HEK293 (cell line): ENCODE results near the gene PEX11G.

Source experiments
- CTCF ChIA-PET: fragments of 350-600 bp; formaldehyde crosslinking; extraction: SDS; loops from one replicate; lab custom pipeline; 2021; ENCODE audit warnings: antibody characterized with exemption; lab: Yijun Ruan, JAX
- POLR2A ChIA-PET: fragments of 300-600 bp; formaldehyde crosslinking; extraction: SDS; loops from one replicate; lab custom pipeline; 2020; ENCODE audit warnings: antibody characterized with exemption, inconsistent platforms; lab: Yijun Ruan, JAX
- H3K27ac ChIP-seq: fragments of 200-500 bp; sonication (Bioruptor generic); 2 replicates; pipeline ENCODE4 v1.5.1; 2014; ENCODE audit warnings: low read depth, low read length, control low read depth, inconsistent platforms; ENCODE audit errors: extremely low read depth
- H3K36me3 ChIP-seq, 2 experiments: fragments of 200-500 bp in 1 of 2; sonication (Bioruptor generic) in 1 of 2; 1 replicate in 1 of 2; 2 replicates in 1 of 2; pipeline ENCODE4 v1.5.1; 2014 to 2017; ENCODE audit warnings: inconsistent platforms in 2 of 2, low read length in 2 of 2; ENCODE audit not compliant: control insufficient read depth in 2 of 2, insufficient read depth in 1 of 2
- H3K4me1 ChIP-seq: fragments of 200-500 bp; sonication (Bioruptor generic); 2 replicates; pipeline ENCODE4 v1.5.1; 2014; ENCODE audit warnings: mild to moderate bottlenecking, low read length, inconsistent platforms; ENCODE audit not compliant: control insufficient read depth, insufficient read depth
- H3K4me3 ChIP-seq: 2 replicates; pipeline ENCODE4 v1.5.1; 2011; ENCODE audit warnings: low read depth, mild to moderate bottlenecking, control low read depth, low read length, moderate library complexity
- H3K9me3 ChIP-seq: fragments of 200-500 bp; sonication (Bioruptor generic); 2 replicates; pipeline ENCODE4 v1.5.1; 2014; ENCODE audit warnings: low read depth, low read length, inconsistent platforms; ENCODE audit not compliant: control insufficient read depth, insufficient read depth
- KLF17 ChIP-seq: fragments of 450-650 bp; formaldehyde crosslinking; IDR thresholded peaks from 2 replicates; pipeline ENCODE4 v1.5.1; 2016; ENCODE audit warnings: missing biosample characterization, missing genetic modification characterization
- KLF9 ChIP-seq: fragments of 450-650 bp; formaldehyde crosslinking; IDR thresholded peaks from 2 replicates; pipeline ENCODE4 v1.5.1; 2016; ENCODE audit warnings: missing biosample characterization, missing genetic modification characterization, low read depth
- MYNN ChIP-seq: fragments of 450-650 bp; formaldehyde crosslinking; IDR thresholded peaks from 2 replicates; pipeline ENCODE4 v1.5.1; 2016; ENCODE audit warnings: missing biosample characterization, missing genetic modification characterization, borderline replicate concordance
- YY1 ChIP-seq: fragments of 450-650 bp; formaldehyde crosslinking; IDR thresholded peaks from 2 replicates; pipeline ENCODE4 v1.5.1; 2018; ENCODE audit warnings: missing biosample characterization, missing genetic modification characterization
- ZBTB6 ChIP-seq: fragments of 450-650 bp; formaldehyde crosslinking; IDR thresholded peaks from 2 replicates; pipeline ENCODE4 v1.5.1; 2017; ENCODE audit warnings: missing biosample characterization, missing genetic modification characterization
- ZEB2 ChIP-seq: fragments of 450-650 bp; formaldehyde crosslinking; IDR thresholded peaks from 2 replicates; pipeline ENCODE4 v1.5.1; 2016; ENCODE audit warnings: missing biosample characterization, missing genetic modification characterization
- ZIC2 ChIP-seq: fragments of 450-650 bp; formaldehyde crosslinking; IDR thresholded peaks from 2 replicates; pipeline ENCODE4 v1.5.1; 2016; ENCODE audit warnings: missing biosample characterization, missing genetic modification characterization
- ZNF155 ChIP-seq: fragments of 450-650 bp; formaldehyde crosslinking; IDR thresholded peaks from 2 replicates; pipeline ENCODE4 v1.5.1; 2016; ENCODE audit warnings: missing biosample characterization, missing genetic modification characterization
- ZNF157 ChIP-seq: fragments of 450-650 bp; formaldehyde crosslinking; IDR thresholded peaks from 2 replicates; pipeline ENCODE4 v1.5.1; 2016; ENCODE audit warnings: missing biosample characterization, missing genetic modification characterization
- ZNF19 ChIP-seq: fragments of 450-650 bp; formaldehyde crosslinking; IDR thresholded peaks from 2 replicates; pipeline ENCODE4; 2016; ENCODE audit warnings: missing biosample characterization, missing genetic modification characterization, low read depth
- ZNF248 ChIP-seq: fragments of 450-650 bp; formaldehyde crosslinking; IDR thresholded peaks from 2 replicates; pipeline ENCODE4 v1.5.1; 2017; ENCODE audit warnings: missing biosample characterization, missing genetic modification characterization
- ZNF266 ChIP-seq: fragments of 450-650 bp; formaldehyde crosslinking; IDR thresholded peaks from 2 replicates; pipeline ENCODE4 v1.5.1; 2016; ENCODE audit warnings: missing biosample characterization, missing genetic modification characterization, low read depth
- ZNF302 ChIP-seq: fragments of 450-650 bp; formaldehyde crosslinking; IDR thresholded peaks from 2 replicates; pipeline ENCODE4 v1.5.1; 2016; ENCODE audit warnings: missing biosample characterization, missing genetic modification characterization, low read depth
- ZNF391 ChIP-seq: fragments of 450-650 bp; formaldehyde crosslinking; IDR thresholded peaks from 2 replicates; pipeline ENCODE4 v1.5.1; 2016; ENCODE audit warnings: low read depth, missing biosample characterization, missing genetic modification characterization, borderline replicate concordance
- ZNF513 ChIP-seq: fragments of 450-650 bp; IDR thresholded peaks from 2 replicates; pipeline ENCODE4 v1.5.1; 2018; ENCODE audit warnings: missing biosample characterization, missing genetic modification characterization
- ZNF529 ChIP-seq: fragments of 450-650 bp; formaldehyde crosslinking; IDR thresholded peaks from 2 replicates; pipeline ENCODE4 v1.5.1; 2017; ENCODE audit warnings: missing genetic modification characterization, missing biosample characterization; ENCODE audit not compliant: insufficient replicate concordance
- ZNF548 ChIP-seq: fragments of 450-650 bp; formaldehyde crosslinking; IDR thresholded peaks from 2 replicates; pipeline ENCODE4 v1.5.1; 2016; ENCODE audit warnings: missing biosample characterization, missing genetic modification characterization
- ZNF571 ChIP-seq: fragments of 450-650 bp; formaldehyde crosslinking; IDR thresholded peaks from 2 replicates; pipeline ENCODE4 v1.5.0; 2017; ENCODE audit warnings: missing biosample characterization, missing genetic modification characterization
- ZNF670 ChIP-seq: fragments of 450-650 bp; formaldehyde crosslinking; IDR thresholded peaks from 2 replicates; pipeline ENCODE4 v1.5.1; 2016; ENCODE audit warnings: missing biosample characterization, missing genetic modification characterization, low read depth
- ZNF791 ChIP-seq: fragments of 450-650 bp; formaldehyde crosslinking; IDR thresholded peaks from 2 replicates; pipeline ENCODE4 v1.5.1; 2016; ENCODE audit warnings: missing biosample characterization, missing genetic modification characterization
- ZSCAN16 ChIP-seq: fragments of 450-650 bp; formaldehyde crosslinking; IDR thresholded peaks from 2 replicates; pipeline ENCODE4 v1.5.1; 2016; ENCODE audit warnings: missing biosample characterization, missing genetic modification characterization
- ZSCAN23 ChIP-seq: fragments of 450-650 bp; formaldehyde crosslinking; IDR thresholded peaks from 2 replicates; pipeline ENCODE4 v1.5.1; 2016; ENCODE audit warnings: missing biosample characterization, missing genetic modification characterization
- ZXDB ChIP-seq: fragments of 450-650 bp; formaldehyde crosslinking; IDR thresholded peaks from 2 replicates; pipeline ENCODE4 v1.5.1; 2016; ENCODE audit warnings: missing biosample characterization, missing genetic modification characterization
- TF ChIP-seq, protein P1 (sequence below): fragments of 450-650 bp; formaldehyde crosslinking; IDR thresholded peaks from 2 replicates; pipeline ENCODE4 v1.5.1; 2016; ENCODE audit warnings: missing biosample characterization, missing genetic modification characterization
- TF ChIP-seq, protein P2 (sequence below): fragments of 450-650 bp; formaldehyde crosslinking; IDR thresholded peaks from 2 replicates; pipeline ENCODE4 v1.5.1; 2016; ENCODE audit warnings: missing biosample characterization, missing genetic modification characterization
- TF ChIP-seq, protein P3 (sequence below): fragments of 450-650 bp; formaldehyde crosslinking; IDR thresholded peaks from 2 replicates; pipeline ENCODE4 v1.5.1; 2016; ENCODE audit warnings: missing biosample characterization, missing genetic modification characterization

The PEX11G gene

DNA sequence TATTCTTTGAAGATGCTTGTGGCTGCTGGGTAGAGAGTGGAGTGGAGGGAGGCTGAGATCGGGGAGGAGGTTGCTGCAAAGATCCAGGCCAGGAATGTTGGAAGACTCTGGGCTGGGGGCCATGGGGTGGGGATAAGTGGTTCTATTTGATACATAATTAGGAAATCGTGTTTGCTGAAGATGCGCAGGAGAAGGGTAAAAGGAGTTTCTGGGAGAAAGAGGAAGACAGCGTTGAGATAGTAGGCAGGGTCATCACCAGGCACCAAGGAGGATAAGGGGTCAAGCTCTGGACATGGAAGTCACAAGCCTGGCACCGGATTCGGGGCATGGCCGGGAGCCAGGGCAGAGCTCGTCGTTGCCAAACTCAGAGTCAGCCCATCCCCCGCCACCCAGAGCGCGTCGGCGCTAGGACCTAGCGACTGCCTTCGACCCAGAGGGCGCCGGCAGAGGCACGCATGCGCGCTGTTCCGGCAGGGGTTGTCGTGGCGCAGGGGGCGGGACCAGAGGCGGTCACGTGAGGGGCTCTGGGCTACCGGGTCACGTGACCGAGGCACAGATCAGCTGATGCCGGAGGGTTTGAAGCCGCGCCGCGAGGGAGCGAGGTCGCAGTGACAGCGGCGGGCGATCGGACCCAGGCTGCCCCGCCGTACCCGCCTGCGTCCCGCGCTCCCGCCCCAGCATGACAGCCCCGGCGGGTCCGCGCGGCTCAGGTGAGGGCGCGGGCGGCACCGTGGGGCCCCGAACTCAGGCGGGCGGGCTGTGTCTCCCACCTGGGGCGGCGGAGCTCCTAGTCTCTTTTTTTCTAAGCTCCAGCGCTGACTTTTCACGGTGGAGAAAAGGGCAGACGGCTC lies 33.5 kb upstream of the PEX11G start, which contains the start of gene MCOLN1:
Gene MCOLN1 (plus strand): TSS at position 553 of the 851 bp plus-strand sequence. CDS start 127 bp downstream, at position 680.
- no peaks in the 10 kb centered on the region for H3K9me3 ChIP-seq
- ChIA-PET POLR2A (interaction anchor here (0.7 to 3.3 kb wide), 12 partner anchors 10 to 1194 kb away, joined by 3 to 27 read pairs (median 4); partner anchors contain the start of genes CAMSAP3, PET100, PNPLA6 and XAB2), CTCF (interaction anchor here (0.6 to 1.8 kb wide), 6 partner anchors 10 to 332 kb away, joined by 3 to 9 read pairs (median 4); no protein-coding TSS in a partner anchor)
- peaks cover 0 to 20% of the 10 kb centered on the region in 2 experiments; a peak in 1 of 3 replicates for H3K36me3 ChIP-seq
- peak within 1 kb of the TSS; percentile 63 for H3K4me3 ChIP-seq
- 0 out of 2 replicates have a peak, but pooled peaks cover 2% of the 10 kb centered on the region for H3K4me1 ChIP-seq
- no peak within 1 kb of the TSS for H3K27ac ChIP-seq
- TF ChIP-seq ZNF266 (tag by site-specific recombination) = no peak
- TF ChIP-seq, protein P1, sequence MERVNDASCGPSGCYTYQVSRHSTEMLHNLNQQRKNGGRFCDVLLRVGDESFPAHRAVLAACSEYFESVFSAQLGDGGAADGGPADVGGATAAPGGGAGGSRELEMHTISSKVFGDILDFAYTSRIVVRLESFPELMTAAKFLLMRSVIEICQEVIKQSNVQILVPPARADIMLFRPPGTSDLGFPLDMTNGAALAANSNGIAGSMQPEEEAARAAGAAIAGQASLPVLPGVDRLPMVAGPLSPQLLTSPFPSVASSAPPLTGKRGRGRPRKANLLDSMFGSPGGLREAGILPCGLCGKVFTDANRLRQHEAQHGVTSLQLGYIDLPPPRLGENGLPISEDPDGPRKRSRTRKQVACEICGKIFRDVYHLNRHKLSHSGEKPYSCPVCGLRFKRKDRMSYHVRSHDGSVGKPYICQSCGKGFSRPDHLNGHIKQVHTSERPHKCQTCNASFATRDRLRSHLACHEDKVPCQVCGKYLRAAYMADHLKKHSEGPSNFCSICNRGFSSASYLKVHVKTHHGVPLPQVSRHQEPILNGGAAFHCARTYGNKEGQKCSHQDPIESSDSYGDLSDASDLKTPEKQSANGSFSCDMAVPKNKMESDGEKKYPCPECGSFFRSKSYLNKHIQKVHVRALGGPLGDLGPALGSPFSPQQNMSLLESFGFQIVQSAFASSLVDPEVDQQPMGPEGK (tag by site-specific recombination) = peak; percentile 61; the same call in 1 of the 2 replicates
- TF ChIP-seq, protein P2, sequence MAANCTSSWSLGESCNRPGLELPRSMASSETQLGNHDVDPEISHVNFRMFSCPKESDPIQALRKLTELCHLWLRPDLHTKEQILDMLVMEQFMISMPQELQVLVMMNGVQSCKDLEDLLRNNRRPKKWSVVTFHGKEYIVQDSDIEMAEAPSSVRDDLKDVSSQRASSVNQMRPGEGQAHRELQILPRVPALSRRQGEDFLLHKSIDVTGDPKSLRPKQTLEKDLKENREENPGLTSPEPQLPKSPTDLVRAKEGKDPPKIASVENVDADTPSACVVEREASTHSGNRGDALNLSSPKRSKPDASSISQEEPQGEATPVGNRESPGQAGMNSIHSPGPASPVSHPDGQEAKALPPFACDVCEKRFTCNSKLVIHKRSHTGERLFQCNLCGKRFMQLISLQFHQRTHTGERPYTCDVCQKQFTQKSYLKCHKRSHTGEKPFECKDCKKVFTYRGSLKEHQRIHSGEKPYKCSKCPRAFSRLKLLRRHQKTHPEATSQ (tag by site-specific recombination) = no peak
- no peak for TF ChIP-seq ZNF670 (tag by site-specific recombination)
- TF ChIP-seq ZNF302 (tag by site-specific recombination) = no peak
- no peak for TF ChIP-seq ZNF19 (tag by site-specific recombination)
- TF ChIP-seq MYNN = no peak
- TF ChIP-seq KLF9 = peak; percentile 92
- TF ChIP-seq ZNF791 = 0 out of 2 replicates have a peak, but pooled peaks have one; percentile 46
- TF ChIP-seq ZXDB (tag by site-specific recombination) = peak; percentile 97
- TF ChIP-seq ZNF513 (tag by site-specific recombination) = no peak
- TF ChIP-seq YY1 = peak; percentile 72; the same call in 1 of the 2 replicates
- TF ChIP-seq ZNF248 (tag by site-specific recombination) = no peak
- peak; percentile 90 for TF ChIP-seq ZEB2 (tag by site-specific recombination)
- no peak for TF ChIP-seq ZNF571 (tag by site-specific recombination)
- no peak for TF ChIP-seq ZNF529 (tag by site-specific recombination)
- TF ChIP-seq ZSCAN23 = peak; percentile 96
- TF ChIP-seq ZNF155 (tag by site-specific recombination) = no peak
- TF ChIP-seq ZBTB6 (tag by site-specific recombination) = peak; percentile 77; the same call in 1 of the 2 replicates
- no peak for TF ChIP-seq ZNF157 (tag by site-specific recombination)
- TF ChIP-seq ZNF391 = peak; percentile 94; the same call in 1 of the 2 replicates
- TF ChIP-seq, protein P3, sequence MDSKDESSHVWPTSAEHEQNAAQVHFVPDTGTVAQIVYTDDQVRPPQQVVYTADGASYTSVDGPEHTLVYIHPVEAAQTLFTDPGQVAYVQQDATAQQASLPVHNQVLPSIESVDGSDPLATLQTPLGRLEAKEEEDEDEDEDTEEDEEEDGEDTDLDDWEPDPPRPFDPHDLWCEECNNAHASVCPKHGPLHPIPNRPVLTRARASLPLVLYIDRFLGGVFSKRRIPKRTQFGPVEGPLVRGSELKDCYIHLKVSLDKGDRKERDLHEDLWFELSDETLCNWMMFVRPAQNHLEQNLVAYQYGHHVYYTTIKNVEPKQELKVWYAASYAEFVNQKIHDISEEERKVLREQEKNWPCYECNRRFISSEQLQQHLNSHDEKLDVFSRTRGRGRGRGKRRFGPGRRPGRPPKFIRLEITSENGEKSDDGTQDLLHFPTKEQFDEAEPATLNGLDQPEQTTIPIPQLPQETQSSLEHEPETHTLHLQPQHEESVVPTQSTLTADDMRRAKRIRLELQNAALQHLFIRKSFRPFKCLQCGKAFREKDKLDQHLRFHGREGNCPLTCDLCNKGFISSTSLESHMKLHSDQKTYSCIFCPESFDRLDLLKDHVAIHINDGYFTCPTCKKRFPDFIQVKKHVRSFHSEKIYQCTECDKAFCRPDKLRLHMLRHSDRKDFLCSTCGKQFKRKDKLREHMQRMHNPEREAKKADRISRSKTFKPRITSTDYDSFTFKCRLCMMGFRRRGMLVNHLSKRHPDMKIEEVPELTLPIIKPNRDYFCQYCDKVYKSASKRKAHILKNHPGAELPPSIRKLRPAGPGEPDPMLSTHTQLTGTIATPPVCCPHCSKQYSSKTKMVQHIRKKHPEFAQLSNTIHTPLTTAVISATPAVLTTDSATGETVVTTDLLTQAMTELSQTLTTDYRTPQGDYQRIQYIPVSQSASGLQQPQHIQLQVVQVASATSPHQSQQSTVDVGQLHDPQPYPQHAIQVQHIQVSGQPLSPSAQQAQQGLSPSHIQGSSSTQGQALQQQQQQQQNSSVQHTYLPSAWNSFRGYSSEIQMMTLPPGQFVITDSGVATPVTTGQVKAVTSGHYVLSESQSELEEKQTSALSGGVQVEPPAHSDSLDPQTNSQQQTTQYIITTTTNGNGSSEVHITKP (tag by site-specific recombination) = peak; percentile 68
- no peak for TF ChIP-seq ZSCAN16
- TF ChIP-seq KLF17 = peak; percentile 94
- no peak for TF ChIP-seq ZIC2 (tag by site-specific recombination)
- no peak for TF ChIP-seq ZNF548 (tag by site-specific recombination)
